HCT116 (cell line): ENCODE measurements around the gene NUMB. TPM values are rescaled to one million over a fixed set of nuclear protein-coding genes. Genes with fewer than 3 reads are reported as not detected.

Experiments used
- ATAC-seq: fragments of 200-7000 bp; cut with Tn5 transposase; 2 replicates; pipeline ENCODE4 v1.9.1; 2020; ENCODE audit warnings: mild to moderate bottlenecking, moderate library complexity
- BruUV-seq: library from RNA; stranded (reverse); fragments of 400-500 nt; replicated peaks from 2 replicates; lab custom pipeline; 2021; lab: Mats Ljungman, UMichigan
- CTCF ChIA-PET: fragments of 300-600 bp; sonication (Branson Sonifier 250); formaldehyde crosslinking; loops from one replicate; lab custom pipeline; 2021; ENCODE audit warnings: antibody characterized with exemption; lab: Charles Lee
- POLR2A ChIA-PET: fragments of 300-600, 350-600 bp; sonication (Branson Sonifier 250); formaldehyde crosslinking; loops from one replicate; lab custom pipeline; 2021; ENCODE audit warnings: antibody characterized with exemption; lab: Charles Lee
- RAD21 ChIA-PET, 2 experiments: fragments of 300-600 bp; sonication (Branson Sonifier 250); formaldehyde crosslinking; loops; one replicate each; lab custom pipeline; 2023; ENCODE audit warnings: low total read pairs in 2 of 2; ENCODE audit not compliant: uncharacterized antibody in 2 of 2, unreplicated experiment in 2 of 2, low non-redundant PET in 1 of 2; lab: Charles Lee
- DNase-seq: peaks from one replicate; pipeline ENCODE4 v3.0.0-alpha.2; 2010; ENCODE audit warnings: low read depth, low spot score
- H2AFZ ChIP-seq: fragments of 200-600 bp; shearing (Covaris generic), sonication (generic); 2 replicates; pipeline ENCODE4 v1.6.1; 2017; ENCODE audit warnings: low read depth, mixed run types, mixed read lengths, antibody characterized with exemption, low read length; ENCODE audit not compliant: poor library complexity, severe bottlenecking
- H3K27ac ChIP-seq: 2 replicates; pipeline ENCODE4 v1.5.1; 2012; ENCODE audit warnings: low read depth, low read length
- H3K27me3 ChIP-seq: fragments of 200-600 bp; sonication (generic); 2 replicates; pipeline ENCODE4 v1.6.1; 2016; ENCODE audit warnings: mixed run types, low read length, mixed read lengths; ENCODE audit not compliant: insufficient read depth
- H3K36me3 ChIP-seq, 2 experiments: fragments of 200-500 bp in 1 of 2; fragments of 200-600 bp in 1 of 2; sonication (Bioruptor generic) in 1 of 2; sonication (generic) in 1 of 2; 2 replicates each; pipeline versions ENCODE4 v1.5.1 to v1.6.1; 2014 to 2016; ENCODE audit warnings: low read length in 2 of 2, inconsistent platforms in 1 of 2, mixed read lengths in 1 of 2, mixed run types in 1 of 2; ENCODE audit not compliant: insufficient read depth in 2 of 2, control insufficient read depth in 1 of 2
- H3K4me1 ChIP-seq, 2 experiments: fragments of 200-600 bp in 1 of 2; sonication (generic) in 1 of 2; 2 replicates each; pipeline versions ENCODE4 v1.5.1 to v1.6.1; 2012 to 2017; ENCODE audit warnings: low read length in 2 of 2, inconsistent platforms in 1 of 2, mild to moderate bottlenecking in 1 of 2, mixed read lengths in 1 of 2, mixed run types in 1 of 2, moderate library complexity in 1 of 2; ENCODE audit not compliant: insufficient read depth in 2 of 2, control insufficient read depth in 1 of 2
- H3K4me2 ChIP-seq: fragments of 200-600 bp; sonication (generic); 2 replicates; pipeline ENCODE4 v1.6.1; 2017; ENCODE audit warnings: mixed run types, low read length, mixed read lengths
- H3K4me3 ChIP-seq, 2 experiments: fragments of 200-600 bp in 1 of 2; sonication (generic) in 1 of 2; replicated peaks in 1 of 2; 2 replicates each; pipeline ENCODE4 v1.5.1; 2011 to 2016; ENCODE audit warnings: low read length in 2 of 2, control low read depth in 1 of 2, low read depth in 1 of 2, mild to moderate bottlenecking in 1 of 2, mixed read lengths in 1 of 2, mixed run types in 1 of 2
- H3K79me2 ChIP-seq: fragments of 200-600 bp; sonication (generic); 2 replicates; pipeline ENCODE4 v1.6.1; 2017; ENCODE audit warnings: mild to moderate bottlenecking, mixed run types, low read length, moderate library complexity, mixed read lengths; ENCODE audit not compliant: insufficient read depth
- H3K9ac ChIP-seq: fragments of 200-600 bp; sonication (generic); 2 replicates; pipeline ENCODE4 v1.6.1; 2016; ENCODE audit warnings: low read length, mixed read lengths
- H3K9me2 ChIP-seq: fragments of 200-600 bp; sonication (generic), shearing (Covaris generic); 2 replicates; pipeline ENCODE4 v1.6.1; 2017; ENCODE audit warnings: mixed run types, mild to moderate bottlenecking, moderate library complexity; ENCODE audit not compliant: insufficient read depth
- H3K9me3 ChIP-seq, 2 experiments: fragments of 200-500 bp in 1 of 2; fragments of 200-600 bp in 1 of 2; sonication (Bioruptor generic) in 1 of 2; sonication (generic) in 1 of 2; 2 replicates each; pipeline ENCODE4 v1.6.1; 2014 to 2017; ENCODE audit warnings: low read length in 2 of 2, mixed read lengths in 2 of 2, inconsistent platforms in 1 of 2, low read depth in 1 of 2, mild to moderate bottlenecking in 1 of 2, mixed run types in 1 of 2, moderate library complexity in 1 of 2; ENCODE audit not compliant: control insufficient read depth in 1 of 2, insufficient read depth in 1 of 2
- H4K20me1 ChIP-seq: fragments of 200-600 bp; sonication (generic), shearing (Covaris generic); 2 replicates; pipeline ENCODE4 v1.6.1; 2017; ENCODE audit warnings: mixed run types, mild to moderate bottlenecking, moderate library complexity; ENCODE audit not compliant: insufficient read depth
- CEBPB ChIP-seq: IDR thresholded peaks from 2 replicates; pipeline ENCODE4 v1.6.1; 2012; ENCODE audit warnings: low read depth
- EGR1 ChIP-seq: IDR thresholded peaks from 2 replicates; pipeline ENCODE4 v1.6.1; 2012; ENCODE audit warnings: low read depth
- EZH2 ChIP-seq: fragments of 200-600 bp; sonication (generic); IDR thresholded peaks from 2 replicates; pipeline ENCODE4 v1.6.1; 2017; ENCODE audit warnings: antibody characterized with exemption, mixed run types
- EZH2phosphoT487 ChIP-seq: fragments of 200-600 bp; IDR thresholded peaks from 2 replicates; pipeline ENCODE4 v1.6.1; 2018; ENCODE audit warnings: antibody characterized with exemption, borderline replicate concordance
- JUND ChIP-seq: IDR thresholded peaks from 2 replicates; pipeline ENCODE4 v1.6.1; 2012
- POLR2A ChIP-seq: IDR thresholded peaks from 2 replicates; pipeline ENCODE4 v1.7.0; 2011; ENCODE audit warnings: borderline replicate concordance; ENCODE audit not compliant: insufficient read depth, insufficient read length; ENCODE audit errors: extremely low read depth
- RAD21 ChIP-seq: IDR thresholded peaks from 2 replicates; pipeline ENCODE4 v1.6.1; 2012; ENCODE audit warnings: low read depth, mild to moderate bottlenecking
- SIN3A ChIP-seq: IDR thresholded peaks from 2 replicates; pipeline ENCODE4 v1.6.1; 2012; ENCODE audit warnings: low read depth
- SP1 ChIP-seq: IDR thresholded peaks from 2 replicates; pipeline ENCODE4 v1.6.1; 2012; ENCODE audit warnings: low read depth
- SRF ChIP-seq: IDR thresholded peaks from 2 replicates; pipeline ENCODE4 v1.6.1; 2012; ENCODE audit warnings: low read depth
- TCF7L2 ChIP-seq: IDR thresholded peaks from 2 replicates; pipeline ENCODE4 v1.7.0; 2011; ENCODE audit warnings: borderline replicate concordance, inconsistent platforms; ENCODE audit not compliant: insufficient read depth, insufficient read length; ENCODE audit errors: extremely low read depth
- YY1 ChIP-seq: IDR thresholded peaks from 2 replicates; pipeline ENCODE4 v1.6.1; 2011; ENCODE audit warnings: low read length, low read depth, moderate library complexity, mild to moderate bottlenecking; ENCODE audit not compliant: insufficient replicate concordance; ENCODE audit errors: extremely low read depth
- ZFX ChIP-seq: fragments of 450-650 bp; IDR thresholded peaks from 2 replicates; pipeline ENCODE4 v1.6.1; 2017
- intact Hi-C: fragments of 100-400 bp; cut with micrococcal nuclease; formaldehyde crosslinking; loops from 2 replicates; pipeline ENCODE4 v1.10.0; 2022
- total RNA-seq: library from RNA; stranded (reverse); gene quantifications from one replicate; pipeline ENCODE4 v1.2.1, GENCODE V29; 2021; ENCODE audit not compliant: unreplicated experiment
- TF ChIP-seq, protein P1 (sequence below): IDR thresholded peaks from 2 replicates; pipeline ENCODE4 v1.6.1; 2012; ENCODE audit warnings: low read depth
- TF ChIP-seq, protein P2 (sequence below): IDR thresholded peaks from 2 replicates; pipeline ENCODE4 v1.6.1; 2012
- TF ChIP-seq, protein P3 (sequence below): IDR thresholded peaks from 2 replicates; pipeline ENCODE4 v1.6.1; 2011; ENCODE audit warnings: mild to moderate bottlenecking, low read length, moderate library complexity; ENCODE audit not compliant: insufficient replicate concordance; ENCODE audit errors: extremely low read depth
- TF ChIP-seq, protein P4 (sequence below): IDR thresholded peaks from 2 replicates; pipeline ENCODE4 v1.6.1; 2012

NUMB gene
- total RNA-seq, 1 experiment from 2014 or later: 43.0 TPM

DNA sequence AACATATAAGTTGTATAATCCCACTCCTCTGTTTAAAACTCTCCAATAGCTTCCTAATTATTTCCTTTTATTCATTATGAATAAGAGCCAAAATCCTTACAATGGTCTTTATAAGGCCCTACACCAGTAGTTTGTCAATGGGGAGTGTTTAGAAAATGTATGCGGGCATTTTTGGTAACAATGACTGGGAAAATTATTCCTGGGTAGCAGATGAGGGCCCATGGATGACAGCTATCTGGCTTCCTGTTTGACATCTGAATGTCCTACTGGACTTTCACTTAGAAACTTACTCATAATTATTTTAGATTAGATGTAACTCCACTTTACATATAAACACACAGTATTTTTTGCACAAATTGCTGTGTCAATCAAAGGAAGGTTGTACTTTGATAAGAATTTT, 119.8 kb downstream of the NUMB start:
- Histone ChIP-seq H3K27ac (no peak overlapping the region), H3K79me2 (no peaks in the 10 kb centered on the region), H3K4me2 (no peak overlapping the region), H3K4me3 (no peak overlapping the region), H3K9ac (no peak overlapping the region), H2AFZ (no peak overlapping the region), H3K36me3 (no peaks in the 10 kb centered on the region), H3K4me1 (no peaks in the 10 kb centered on the region), H3K27me3 (no peaks in the 10 kb centered on the region), H3K9me3 (no peaks in the 10 kb centered on the region), H3K9me2 (no peaks in the 10 kb centered on the region), H4K20me1 (no peaks in the 10 kb centered on the region)
- no peak for DNase-seq
- no peak for ATAC-seq
- ChIA-PET RAD21 (no interaction called here), POLR2A (interaction anchor here (0.7 kb wide), 1 partner anchor 1478 kb away, joined by 4 read pairs; no protein-coding TSS in a partner anchor), CTCF (no interaction called here)
- intact Hi-C loops: no loop called here
- no TSS peak for BruUV-seq
- TF ChIP-seq SP1: no peak
- no peak for TF ChIP-seq JUND

DNA sequence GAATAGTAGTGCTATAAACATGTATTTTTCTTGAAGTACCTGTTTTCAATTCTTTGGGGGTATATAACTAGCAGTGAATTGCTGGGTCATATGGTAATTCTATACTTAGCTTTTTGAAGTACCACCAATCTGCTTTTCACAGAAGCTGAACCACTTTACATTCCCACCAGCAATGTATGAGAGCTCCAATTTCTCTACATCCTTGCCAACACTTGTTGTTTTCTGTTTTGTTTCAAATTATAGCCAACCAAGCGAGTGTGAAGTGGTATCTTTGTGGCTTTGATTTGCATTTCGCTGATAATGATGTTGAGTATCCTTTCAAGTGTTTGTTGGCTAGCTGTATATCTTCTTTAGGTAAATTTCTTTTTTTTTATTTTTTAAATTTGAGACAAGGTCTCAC, 125.3 kb downstream of the NUMB start:
- Histone ChIP-seq H4K20me1 (no peaks in the 10 kb centered on the region), H3K4me3 (no peak overlapping the region), H3K9me2 (no peaks in the 10 kb centered on the region), H3K4me2 (no peak overlapping the region), H3K9me3 (no peaks in the 10 kb centered on the region), H3K4me1 (no peaks in the 10 kb centered on the region), H2AFZ (no peak overlapping the region), H3K36me3 (no peaks in the 10 kb centered on the region), H3K27me3 (no peaks in the 10 kb centered on the region), H3K27ac (no peak overlapping the region), H3K79me2 (no peaks in the 10 kb centered on the region), H3K9ac (no peak overlapping the region)
- DNase-seq (no peak), ATAC-seq (no peak)
- BruUV-seq: no TSS peak
- RAD21 ChIA-PET: no interaction called here
- CTCF ChIA-PET: no interaction called here
- POLR2A ChIA-PET: no interaction called here
- intact Hi-C loops: no loop called here
- TF ChIP-seq EZH2 (no peak), RAD21 (no peak), YY1 (no peak), EGR1 (no peak), ZFX (no peak), CEBPB (no peak), POLR2A (no peak), TCF7L2 (no peak), SIN3A (no peak), SP1 (no peak), SRF (no peak), EZH2phosphoT487 (no peak)
- TF ChIP-seq, protein P1, sequence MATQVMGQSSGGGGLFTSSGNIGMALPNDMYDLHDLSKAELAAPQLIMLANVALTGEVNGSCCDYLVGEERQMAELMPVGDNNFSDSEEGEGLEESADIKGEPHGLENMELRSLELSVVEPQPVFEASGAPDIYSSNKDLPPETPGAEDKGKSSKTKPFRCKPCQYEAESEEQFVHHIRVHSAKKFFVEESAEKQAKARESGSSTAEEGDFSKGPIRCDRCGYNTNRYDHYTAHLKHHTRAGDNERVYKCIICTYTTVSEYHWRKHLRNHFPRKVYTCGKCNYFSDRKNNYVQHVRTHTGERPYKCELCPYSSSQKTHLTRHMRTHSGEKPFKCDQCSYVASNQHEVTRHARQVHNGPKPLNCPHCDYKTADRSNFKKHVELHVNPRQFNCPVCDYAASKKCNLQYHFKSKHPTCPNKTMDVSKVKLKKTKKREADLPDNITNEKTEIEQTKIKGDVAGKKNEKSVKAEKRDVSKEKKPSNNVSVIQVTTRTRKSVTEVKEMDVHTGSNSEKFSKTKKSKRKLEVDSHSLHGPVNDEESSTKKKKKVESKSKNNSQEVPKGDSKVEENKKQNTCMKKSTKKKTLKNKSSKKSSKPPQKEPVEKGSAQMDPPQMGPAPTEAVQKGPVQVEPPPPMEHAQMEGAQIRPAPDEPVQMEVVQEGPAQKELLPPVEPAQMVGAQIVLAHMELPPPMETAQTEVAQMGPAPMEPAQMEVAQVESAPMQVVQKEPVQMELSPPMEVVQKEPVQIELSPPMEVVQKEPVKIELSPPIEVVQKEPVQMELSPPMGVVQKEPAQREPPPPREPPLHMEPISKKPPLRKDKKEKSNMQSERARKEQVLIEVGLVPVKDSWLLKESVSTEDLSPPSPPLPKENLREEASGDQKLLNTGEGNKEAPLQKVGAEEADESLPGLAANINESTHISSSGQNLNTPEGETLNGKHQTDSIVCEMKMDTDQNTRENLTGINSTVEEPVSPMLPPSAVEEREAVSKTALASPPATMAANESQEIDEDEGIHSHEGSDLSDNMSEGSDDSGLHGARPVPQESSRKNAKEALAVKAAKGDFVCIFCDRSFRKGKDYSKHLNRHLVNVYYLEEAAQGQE: no peak
- TF ChIP-seq, protein P2, sequence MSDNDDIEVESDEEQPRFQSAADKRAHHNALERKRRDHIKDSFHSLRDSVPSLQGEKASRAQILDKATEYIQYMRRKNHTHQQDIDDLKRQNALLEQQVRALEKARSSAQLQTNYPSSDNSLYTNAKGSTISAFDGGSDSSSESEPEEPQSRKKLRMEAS: no peak
- TF ChIP-seq, protein P3, sequence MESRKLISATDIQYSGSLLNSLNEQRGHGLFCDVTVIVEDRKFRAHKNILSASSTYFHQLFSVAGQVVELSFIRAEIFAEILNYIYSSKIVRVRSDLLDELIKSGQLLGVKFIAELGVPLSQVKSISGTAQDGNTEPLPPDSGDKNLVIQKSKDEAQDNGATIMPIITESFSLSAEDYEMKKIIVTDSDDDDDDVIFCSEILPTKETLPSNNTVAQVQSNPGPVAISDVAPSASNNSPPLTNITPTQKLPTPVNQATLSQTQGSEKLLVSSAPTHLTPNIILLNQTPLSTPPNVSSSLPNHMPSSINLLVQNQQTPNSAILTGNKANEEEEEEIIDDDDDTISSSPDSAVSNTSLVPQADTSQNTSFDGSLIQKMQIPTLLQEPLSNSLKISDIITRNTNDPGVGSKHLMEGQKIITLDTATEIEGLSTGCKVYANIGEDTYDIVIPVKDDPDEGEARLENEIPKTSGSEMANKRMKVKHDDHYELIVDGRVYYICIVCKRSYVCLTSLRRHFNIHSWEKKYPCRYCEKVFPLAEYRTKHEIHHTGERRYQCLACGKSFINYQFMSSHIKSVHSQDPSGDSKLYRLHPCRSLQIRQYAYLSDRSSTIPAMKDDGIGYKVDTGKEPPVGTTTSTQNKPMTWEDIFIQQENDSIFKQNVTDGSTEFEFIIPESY: no peak
- TF ChIP-seq, protein P4, sequence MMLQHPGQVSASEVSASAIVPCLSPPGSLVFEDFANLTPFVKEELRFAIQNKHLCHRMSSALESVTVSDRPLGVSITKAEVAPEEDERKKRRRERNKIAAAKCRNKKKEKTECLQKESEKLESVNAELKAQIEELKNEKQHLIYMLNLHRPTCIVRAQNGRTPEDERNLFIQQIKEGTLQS: no peak
